Measurements from ENCODE around the gene ABCA9.

Gene ABCA9

GRCh38 chr17:69056179-69056823 is 4.4 kb downstream of the ABCA9 start:
- peaks cover 17 to 35% of the 10 kb centered on the region in 2 donors for H3K9me3 Mint-ChIP-seq
- no peak overlapping the region for H3K27ac Mint-ChIP-seq
- H3K27me3 Mint-ChIP-seq: peaks cover 15% of the 10 kb centered on the region
- ATAC-seq: no peak
- H3K4me1 Mint-ChIP-seq: no peaks in the 10 kb centered on the region
- H3K4me3 Mint-ChIP-seq: no peak overlapping the region
- no peak for DNase-seq

- H3K27ac Mint-ChIP-seq: no peak overlapping the region
- H3K9me3 Mint-ChIP-seq: peaks cover 17 to 39% of the 10 kb centered on the region in 2 donors
- no peaks in the 10 kb centered on the region for H3K4me1 Mint-ChIP-seq
- peaks cover 22% of the 10 kb centered on the region for H3K27me3 Mint-ChIP-seq
- no peak for DNase-seq
- no peak for ATAC-seq
- H3K4me3 Mint-ChIP-seq: no peak overlapping the region
Observed at GRCh38 chr17:69055334-69055733, 5.4 kb downstream of the ABCA9 start.

- Mint-ChIP-seq H3K4me3 (no peak overlapping the region), H3K9me3 (peaks cover 17 to 29% of the 10 kb centered on the region in 2 donors), H3K4me1 (peaks cover 18% of the 10 kb centered on the region), H3K27me3 (peaks cover 13% of the 10 kb centered on the region), H3K27ac (no peak overlapping the region)
- DNase-seq (no peak), ATAC-seq (no peak)
Observed at GRCh38 chr17:69050999-69051775, 9.5 kb downstream of the ABCA9 start.

- Mint-ChIP-seq H3K4me1 (peaks cover 18% of the 10 kb centered on the region), H3K27me3 (peaks cover 13% of the 10 kb centered on the region), H3K9me3 (peaks cover 9 to 15% of the 10 kb centered on the region in 2 donors), H3K4me3 (no peak overlapping the region), H3K27ac (no peak overlapping the region)
- no peak for DNase-seq
- peak; percentile 28 for ATAC-seq
Observed at GRCh38 chr17:69048634-69049033, 12.1 kb downstream of the ABCA9 start.

- Mint-ChIP-seq H3K27ac (no peak overlapping the region), H3K4me1 (peaks cover 18% of the 10 kb centered on the region), H3K27me3 (peaks cover 13% of the 10 kb centered on the region), H3K4me3 (no peak overlapping the region), H3K9me3 (peaks cover 3 to 10% of the 10 kb centered on the region in 2 donors)
- DNase-seq (no peak), ATAC-seq (no peak)
Observed at GRCh38 chr17:69047368-69048263, 13.1 kb downstream of the ABCA9 start.

GRCh38 chr17:69046121-69046807 is 14.5 kb downstream of the ABCA9 start:
- no peak overlapping the region for H3K4me3 Mint-ChIP-seq
- peaks cover 0 to 4% of the 10 kb centered on the region in 2 donors for H3K9me3 Mint-ChIP-seq
- ATAC-seq: no peak
- no peak for DNase-seq
- H3K27me3 Mint-ChIP-seq: peaks cover 7% of the 10 kb centered on the region
- H3K27ac Mint-ChIP-seq: no peak overlapping the region
- H3K4me1 Mint-ChIP-seq: peaks cover 18% of the 10 kb centered on the region

GRCh38 chr17:69045646-69046045 is 15.1 kb downstream of the ABCA9 start:
- Mint-ChIP-seq H3K9me3 (no peaks in the 10 kb centered on the region), H3K4me1 (peaks cover 18% of the 10 kb centered on the region), H3K27ac (no peak overlapping the region), H3K27me3 (peaks cover under 1% of the 10 kb centered on the region), H3K4me3 (no peak overlapping the region)
- ATAC-seq (no peak), DNase-seq (no peak)

GRCh38 chr17:69044371-69044770 is 16.4 kb downstream of the ABCA9 start:
- Mint-ChIP-seq H3K9me3 (no peaks in the 10 kb centered on the region), H3K4me3 (no peak overlapping the region), H3K4me1 (peaks cover 18% of the 10 kb centered on the region), H3K27ac (no peak overlapping the region), H3K27me3 (no peaks in the 10 kb centered on the region)
- DNase-seq: no peak
- no peak for ATAC-seq

- H3K27me3 Mint-ChIP-seq: peaks cover 6% of the 10 kb centered on the region
Observed at GRCh38 chr17:69043098-69043734, 17.5 kb downstream of the ABCA9 start.

GRCh38 chr17:69042308-69042707 is 18.4 kb downstream of the ABCA9 start:
- Mint-ChIP-seq H3K9me3 (peaks cover 3 to 4% of the 10 kb centered on the region in 2 donors), H3K27me3 (peaks cover 6% of the 10 kb centered on the region), H3K27ac (no peak overlapping the region), H3K4me1 (no peaks in the 10 kb centered on the region), H3K4me3 (no peak overlapping the region)
- no peak for DNase-seq
- no peak for ATAC-seq

More at GRCh38 chr17:69043098-69043734, 17.5 kb downstream of the ABCA9 start:
- no peak for ATAC-seq
- no peak for DNase-seq
- H3K4me3 Mint-ChIP-seq: no peak overlapping the region
- H3K9me3 Mint-ChIP-seq: no peaks in the 10 kb centered on the region
- peaks cover 9% of the 10 kb centered on the region for H3K4me1 Mint-ChIP-seq
- no peak overlapping the region for H3K27ac Mint-ChIP-seq

GRCh38 chr17:69031839-69032238 is 28.9 kb downstream of the ABCA9 start:
- H3K4me3 Mint-ChIP-seq: no peak overlapping the region
- H3K27me3 Mint-ChIP-seq: peaks cover 11% of the 10 kb centered on the region
- DNase-seq (no peak), ATAC-seq (no peak)
- no peak overlapping the region for H3K27ac Mint-ChIP-seq
- no peaks in the 10 kb centered on the region for H3K4me1 Mint-ChIP-seq
- peaks cover under 1 to 14% of the 10 kb centered on the region in 2 donors for H3K9me3 Mint-ChIP-seq

GRCh38 chr17:69030169-69030568 is 30.6 kb downstream of the ABCA9 start:
- ATAC-seq (no peak), DNase-seq (no peak)
- H3K9me3 Mint-ChIP-seq: peaks cover 0 to 1% of the 10 kb centered on the region in 2 donors
- no peak overlapping the region for H3K4me3 Mint-ChIP-seq
- H3K4me1 Mint-ChIP-seq: no peaks in the 10 kb centered on the region
- H3K27me3 Mint-ChIP-seq: peaks cover 11% of the 10 kb centered on the region
- no peak overlapping the region for H3K27ac Mint-ChIP-seq

GRCh38 chr17:69018687-69019086 is 42.0 kb downstream of the ABCA9 start:
- no peak overlapping the region for H3K4me3 Mint-ChIP-seq
- H3K4me1 Mint-ChIP-seq: no peaks in the 10 kb centered on the region
- H3K27me3 Mint-ChIP-seq: no peaks in the 10 kb centered on the region
- ATAC-seq (no peak), DNase-seq (no peak)
- H3K27ac Mint-ChIP-seq: no peak overlapping the region
- H3K9me3 Mint-ChIP-seq: no peaks in the 10 kb centered on the region

GRCh38 chr17:69018022-69018615 is 42.6 kb downstream of the ABCA9 start:
- DNase-seq (no peak), ATAC-seq (no peak)
- H3K27me3 Mint-ChIP-seq: no peaks in the 10 kb centered on the region
- no peaks in the 10 kb centered on the region for H3K9me3 Mint-ChIP-seq
- no peak overlapping the region for H3K27ac Mint-ChIP-seq
- H3K4me1 Mint-ChIP-seq: no peaks in the 10 kb centered on the region
- H3K4me3 Mint-ChIP-seq: no peak overlapping the region
